ENCODE results near the gene ALDH9A1.

- no peak for TF ChIP-seq FOXM1 (IDR thresholded peaks at IDR 0.05; ENCODE audit: borderline replicate concordance)
- TF ChIP-seq FOXA1 (IDR thresholded peaks at IDR 0.05): no peak
- TF ChIP-seq, protein P1, sequence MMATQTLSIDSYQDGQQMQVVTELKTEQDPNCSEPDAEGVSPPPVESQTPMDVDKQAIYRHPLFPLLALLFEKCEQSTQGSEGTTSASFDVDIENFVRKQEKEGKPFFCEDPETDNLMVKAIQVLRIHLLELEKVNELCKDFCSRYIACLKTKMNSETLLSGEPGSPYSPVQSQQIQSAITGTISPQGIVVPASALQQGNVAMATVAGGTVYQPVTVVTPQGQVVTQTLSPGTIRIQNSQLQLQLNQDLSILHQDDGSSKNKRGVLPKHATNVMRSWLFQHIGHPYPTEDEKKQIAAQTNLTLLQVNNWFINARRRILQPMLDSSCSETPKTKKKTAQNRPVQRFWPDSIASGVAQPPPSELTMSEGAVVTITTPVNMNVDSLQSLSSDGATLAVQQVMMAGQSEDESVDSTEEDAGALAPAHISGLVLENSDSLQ (IDR thresholded peaks at IDR 0.05): no peak
- no peak for TF ChIP-seq BHLHE40 (IDR thresholded peaks at IDR 0.05; ENCODE audit: borderline replicate concordance)
- TF ChIP-seq SUZ12 (IDR thresholded peaks at IDR 0.05): no peak
These were observed 74.7 kb downstream of the ALDH9A1 start for GRCh38 chr1:165623624-165624023.

Data from HEK293T (cell line).